K562 (cell line): ENCODE measurements around the gene FTO. TPM values are rescaled to one million over a fixed set of nuclear protein-coding genes. Genes with fewer than 3 reads are reported as not detected.

Experiments used
- ATAC-seq: fragments of 200-7000 bp; cut with Tn5 transposase; 3 replicates; pipeline ENCODE4 v1.9.1; 2020; ENCODE audit warnings: moderate library complexity
- BruUV-seq: library from RNA; stranded (reverse); fragments of 400-500 nt; replicated peaks from 2 replicates; lab custom pipeline; 2021; lab: Mats Ljungman, UMichigan
- CTCF ChIA-PET: fragments of 300-600 bp; formaldehyde crosslinking; extraction: SDS; loops from one replicate; lab custom pipeline; 2021; ENCODE audit warnings: low intra/inter-chr PET ratio; lab: Yijun Ruan, JAX
- POLR2A ChIA-PET: fragments of 300-600, 350-650 bp; sonication (Branson Sonifier 250); formaldehyde crosslinking; extraction: SDS; loops from one replicate; lab custom pipeline; 2021; ENCODE audit warnings: antibody characterized with exemption, inconsistent platforms; lab: Yijun Ruan, JAX
- DNase-seq, 4 experiments: peaks; one replicate each; pipeline versions ENCODE4 v3.0.0 to v3.0.0-alpha.2; 2011 to 2018; ENCODE audit warnings: low spot score in 3 of 4, mixed read lengths in 3 of 4; ENCODE audit errors: extremely low read depth in 1 of 4
- FAIRE-seq: peaks from 2 replicates; lab custom pipeline; 2011; peaks lifted over from hg19 to GRCh38; lab: Jason Lieb, UNC
- H2AFZ ChIP-seq: 2 replicates; pipeline ENCODE4 v1.6.0; 2011; ENCODE audit warnings: low read depth, low read length, control low read depth, inconsistent platforms
- H3K27ac ChIP-seq: fragments of 200-600 bp; 3 replicates; pipeline ENCODE4 v1.8.0; 2011; ENCODE audit warnings: low read depth, mild to moderate bottlenecking, control low read depth, inconsistent platforms, low read length, moderate library complexity, mixed read lengths; ENCODE audit errors: extremely low read depth
- H3K27me3 ChIP-seq, 2 experiments: fragments of 300-600 bp in 1 of 2; 2 replicates in 1 of 2; 3 replicates in 1 of 2; pipeline versions ENCODE4 v1.6.0 to v1.8.0; 2011; ENCODE audit warnings: inconsistent platforms in 2 of 2, low read length in 2 of 2, mild to moderate bottlenecking in 1 of 2, mixed read lengths in 1 of 2, moderate library complexity in 1 of 2; ENCODE audit not compliant: control insufficient read depth in 2 of 2, insufficient read depth in 2 of 2
- H3K36me3 ChIP-seq: fragments of 300-600 bp; 3 replicates; pipeline ENCODE4 v1.8.0; 2011; ENCODE audit warnings: mild to moderate bottlenecking, low read length, inconsistent platforms; ENCODE audit not compliant: control insufficient read depth, insufficient read depth
- H3K4me1 ChIP-seq, 2 experiments: fragments of 200-600 bp in 1 of 2; replicated peaks in 1 of 2; 2 replicates in 1 of 2; 3 replicates in 1 of 2; pipeline versions ENCODE4 v1.5.1 to v1.8.0; 2011; ENCODE audit warnings: inconsistent platforms in 2 of 2, low read length in 2 of 2, mild to moderate bottlenecking in 1 of 2, mixed read lengths in 1 of 2, moderate library complexity in 1 of 2; ENCODE audit not compliant: control insufficient read depth in 2 of 2, insufficient read depth in 2 of 2
- H3K4me2 ChIP-seq: 2 replicates; pipeline ENCODE4 v1.6.1; 2011; ENCODE audit warnings: low read length, control low read depth, inconsistent platforms, mixed read lengths; ENCODE audit not compliant: insufficient read depth
- H3K4me3 ChIP-seq: fragments of 200-600 bp; sonication (generic), shearing (Covaris generic); 2 replicates; pipeline ENCODE4 v1.5.1; 2016; ENCODE audit warnings: control low read depth, inconsistent platforms
- H3K79me2 ChIP-seq: fragments of 200-600 bp; 3 replicates; pipeline ENCODE4 v1.8.0; 2011; ENCODE audit warnings: low read length, inconsistent platforms; ENCODE audit not compliant: control insufficient read depth, insufficient read depth
- H3K9ac ChIP-seq, 2 experiments: 2 replicates each; pipeline versions ENCODE4 v1.6.0 to v1.6.1; 2011; ENCODE audit warnings: low read depth in 2 of 2, low read length in 2 of 2, control low read depth in 1 of 2, inconsistent platforms in 1 of 2, mild to moderate bottlenecking in 1 of 2, mixed read lengths in 1 of 2; ENCODE audit not compliant: insufficient read depth in 1 of 2
- H3K9me1 ChIP-seq: one replicate; pipeline ENCODE4 v1.6.0; 2011; ENCODE audit warnings: inconsistent platforms, mild to moderate bottlenecking, low read length, moderate library complexity; ENCODE audit not compliant: control insufficient read depth, insufficient read depth
- H3K9me3 ChIP-seq: replicated peaks from 2 replicates; pipeline ENCODE4 v1.5.1; 2011; ENCODE audit warnings: low read depth, low read length, inconsistent platforms; ENCODE audit not compliant: control insufficient read depth, insufficient read depth
- H4K20me1 ChIP-seq: replicated peaks from 2 replicates; pipeline ENCODE4 v1.6.1; 2011; ENCODE audit warnings: low read length, inconsistent platforms, mixed read lengths; ENCODE audit not compliant: control insufficient read depth, insufficient read depth
- CHD2 ChIP-seq: IDR thresholded peaks from 2 replicates; pipeline ENCODE4 v1.6.1; 2011; ENCODE audit warnings: low read depth, low read length
- EZH2 ChIP-seq: IDR thresholded peaks from 2 replicates; pipeline ENCODE4 v1.6.1; 2012; ENCODE audit warnings: low read depth, mild to moderate bottlenecking, inconsistent platforms, low read length, borderline replicate concordance
- FOSL1 ChIP-seq: fragments of 200-800 bp; sonication (Bioruptor generic); conservative IDR thresholded peaks from 2 replicates; pipeline ENCODE4 v1.6.1; 2016; ENCODE audit warnings: missing genetic modification characterization, missing compliant biosample characterization
- KLF10 ChIP-seq: fragments of 250-450 bp; sonication (Bioruptor Pico); IDR thresholded peaks from 2 replicates; pipeline ENCODE4 v1.6.1; 2021; ENCODE audit warnings: matching md5 sums
- MED1 ChIP-seq: sonication (generic); formaldehyde crosslinking; IDR thresholded peaks from 2 replicates; pipeline ENCODE4 v1.8.1; 2023; ENCODE audit warnings: missing genetic modification reagents, borderline replicate concordance
- RAD21 ChIP-seq, 2 experiments: fragments of 250-450 bp in 1 of 2; fragments of 450-650 bp in 1 of 2; sonication (Bioruptor Pico) in 1 of 2; formaldehyde crosslinking in 1 of 2; IDR thresholded peaks in 1 of 2; conservative IDR thresholded peaks in 1 of 2; 2 replicates each; pipeline versions ENCODE4 v1.4.0 to v1.8.0; 2020 to 2022; ENCODE audit warnings: mild to moderate bottlenecking in 2 of 2, moderate library complexity in 1 of 2
- RUNX1 ChIP-seq: sonication (generic); IDR thresholded peaks from 2 replicates; pipeline ENCODE4 v1.6.1; 2016; ENCODE audit warnings: antibody characterized with exemption, low read depth
- ZNF146 ChIP-seq: IDR thresholded peaks from one replicate; pipeline ENCODE4 v1.6.1; 2018; ENCODE audit warnings: missing compliant biosample characterization; ENCODE audit not compliant: unreplicated experiment
- ZNF197 ChIP-seq: fragments of 200-800 bp; sonication (Bioruptor generic); IDR thresholded peaks from 2 replicates; pipeline ENCODE4 v1.6.1; 2016; ENCODE audit warnings: low read depth, missing genetic modification characterization, missing compliant biosample characterization
- ZNF263 ChIP-seq: sonication (generic); formaldehyde crosslinking; IDR thresholded peaks from 2 replicates; pipeline ENCODE4 v1.8.0; 2022; ENCODE audit warnings: mild to moderate bottlenecking, missing genetic modification reagents, borderline replicate concordance
- ZNF717 ChIP-seq: fragments of 250-450 bp; sonication (Bioruptor Pico); IDR thresholded peaks from 2 replicates; pipeline ENCODE4 v1.5.0; 2021
- WGBS: fragments of 100-300 bp; shearing (Covaris generic); methylation state at CpG from one replicate; pipeline ENCODE4 v1.1.6; 2016; ENCODE audit warnings: low coverage, mixed read lengths; ENCODE audit not compliant: insufficient coverage; ENCODE audit errors: missing lambda C conversion rate; 5-methylcytosine and 5-hydroxymethylcytosine counted together
- in situ Hi-C: fragments of 300-500 bp; cut with MboI; formaldehyde crosslinking; loops from 4 replicates; pipeline ENCODE4 v1.15.0; 2018; ENCODE audit warnings: inconsistent platforms, mixed read lengths
- intact Hi-C: fragments of 100-400 bp; cut with micrococcal nuclease; formaldehyde crosslinking; loops from 2 replicates; pipeline ENCODE4 v1.14.2; 2022
- polyA plus RNA-seq, 8 experiments: library from polyadenylated mRNA; depleted of rRNA in 4 of 8; stranded (reverse) in 5 of 8; unstranded in 3 of 8; fragments of >200 nt; fragmentation: Nextera tagmentation in 2 of 8; fragmentation: Illumina TruSeq in 1 of 8; extraction: Ambion mirVana in 2 of 8; extraction: Trizol in 1 of 8; gene quantifications; 2 replicates each; pipeline versions ENCODE4 v1.2.1 to v1.2.3, GENCODE V29; 2011 to 2014; ENCODE audit warnings: inconsistent platforms in 1 of 8, missing spikeins in 1 of 8
- total RNA-seq, 7 experiments: library from RNA; depleted of rRNA in 6 of 7; stranded (reverse); fragments of >200 nt in 6 of 7; fragmentation: Illumina TruSeq in 2 of 7; extraction: Trizol in 2 of 7; gene quantifications; 2 replicates each; pipeline versions ENCODE4 v1.2.1 to v1.2.3, GENCODE V29; 2011 to 2021; ENCODE audit warnings: low replicate concordance in 1 of 7

The FTO gene
- total and polyA plus RNA-seq, 9 of the 15 experiments (the other 6 are each of a cell fraction or from before 2014, with no cell fraction given) = 11.3 to 27.7 (median 25.5) TPM

DNA sequence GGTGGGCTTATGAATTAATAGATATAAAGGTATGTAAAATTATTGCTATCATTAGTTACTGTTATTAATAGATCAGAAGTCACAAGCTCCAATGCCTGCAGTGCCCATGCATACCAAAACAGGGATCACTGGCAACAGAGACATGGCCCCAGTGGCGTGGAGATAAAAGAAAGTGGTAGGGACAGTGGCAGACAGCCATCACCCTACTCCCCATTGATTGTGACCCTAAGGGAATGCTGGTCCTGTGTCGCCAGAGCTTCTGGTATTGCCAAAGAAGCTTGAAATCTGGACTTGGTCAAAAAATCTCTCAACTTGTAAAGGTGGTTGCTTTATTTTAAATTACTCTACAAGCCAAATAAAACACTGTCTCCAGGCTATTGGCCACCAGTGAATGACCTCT, 303.5 kb downstream of the FTO start:
- DNase-seq = no peak
- ChIA-PET POLR2A (no interaction called here), CTCF (no interaction called here)
- H3K27ac ChIP-seq = no peak overlapping the region
- H3K9me1 ChIP-seq = no peaks in the 10 kb centered on the region
- H2AFZ ChIP-seq = no peak overlapping the region
- H4K20me1 ChIP-seq = no peaks in the 10 kb centered on the region
- no peaks in the 10 kb centered on the region for H3K4me1 ChIP-seq
- H3K27me3 ChIP-seq = no peaks in the 10 kb centered on the region
- 10% methylated on average over 2 of the region's 2 CpGs for WGBS
- H3K79me2 ChIP-seq = no peaks in the 10 kb centered on the region
- no peak overlapping the region for H3K4me3 ChIP-seq
- in situ Hi-C loops (no loop called here), intact Hi-C loops (no loop called here)
- FAIRE-seq = no peak
- no peak overlapping the region for H3K4me2 ChIP-seq
- H3K9me3 ChIP-seq = no peaks in the 10 kb centered on the region; the same call in 1 of the 2 replicates
- no peak for TF ChIP-seq RUNX1
- TF ChIP-seq RAD21 (CRISPR knock-in tag; conservative IDR thresholded peaks at IDR 0.05 in 1 of 2, IDR thresholded peaks at IDR 0.05 in 1 of 2) = no peak
- TF ChIP-seq ZNF717 (CRISPR knock-in tag) = no peak
- no peak for TF ChIP-seq CHD2
- TF ChIP-seq ZNF197 = no peak
- TF ChIP-seq ZNF263 (CRISPR knock-in tag) = no peak
- TF ChIP-seq FOSL1 (tag) = no peak
- no peak for TF ChIP-seq EZH2
- no peak for TF ChIP-seq ZNF146 (CRISPR knock-in tag)
- no peak for TF ChIP-seq MED1 (CRISPR knock-in tag)
- TF ChIP-seq KLF10 (CRISPR knock-in tag) = no peak
- H3K36me3 ChIP-seq = no peaks in the 10 kb centered on the region
- BruUV-seq = no TSS peak
- no peak for ATAC-seq
- H3K9ac ChIP-seq = no peak overlapping the region
